Activated T-helper 1 cell treated with anti-CD3 and anti-CD28 coated beads, Interleukin-2, amount 50 U/mL, for 16 hours (primary cell): ENCODE data around the gene TIMM17A.
"Not testable (repeated sequence)": the region's sequence is repeated elsewhere in the genome, so short reads cannot be mapped to it uniquely, and the experiment has no call there.

ENCODE experiments used
- DNase-seq, 2 donors: peaks; one replicate each; pipeline ENCODE4 v3.0.0-alpha.2; 2020; ENCODE audit warnings: low read depth in 1 of 2, low spot score in 1 of 2

The TIMM17A gene

DNA sequence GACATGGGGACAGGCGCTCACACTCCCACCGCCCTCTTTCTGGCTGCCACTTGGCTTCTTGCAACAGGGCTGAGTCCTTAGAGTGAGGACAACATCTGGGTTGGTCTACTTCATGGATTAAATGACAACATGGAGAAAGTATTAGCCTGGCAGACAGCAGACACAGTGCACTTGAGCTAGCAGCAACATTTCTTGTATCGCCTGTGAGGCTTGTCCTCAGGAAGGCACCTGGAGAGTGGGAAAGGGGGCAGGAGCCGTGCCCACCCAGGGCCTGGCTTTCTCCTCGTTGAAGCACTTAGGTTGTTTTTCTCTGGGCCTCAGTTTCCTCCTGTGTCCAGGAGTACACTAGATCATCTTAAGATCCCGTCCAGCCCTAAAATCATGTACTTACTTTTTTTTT, 58.8 kb downstream of the TIMM17A start:
- DNase-seq, result no peak

DNA sequence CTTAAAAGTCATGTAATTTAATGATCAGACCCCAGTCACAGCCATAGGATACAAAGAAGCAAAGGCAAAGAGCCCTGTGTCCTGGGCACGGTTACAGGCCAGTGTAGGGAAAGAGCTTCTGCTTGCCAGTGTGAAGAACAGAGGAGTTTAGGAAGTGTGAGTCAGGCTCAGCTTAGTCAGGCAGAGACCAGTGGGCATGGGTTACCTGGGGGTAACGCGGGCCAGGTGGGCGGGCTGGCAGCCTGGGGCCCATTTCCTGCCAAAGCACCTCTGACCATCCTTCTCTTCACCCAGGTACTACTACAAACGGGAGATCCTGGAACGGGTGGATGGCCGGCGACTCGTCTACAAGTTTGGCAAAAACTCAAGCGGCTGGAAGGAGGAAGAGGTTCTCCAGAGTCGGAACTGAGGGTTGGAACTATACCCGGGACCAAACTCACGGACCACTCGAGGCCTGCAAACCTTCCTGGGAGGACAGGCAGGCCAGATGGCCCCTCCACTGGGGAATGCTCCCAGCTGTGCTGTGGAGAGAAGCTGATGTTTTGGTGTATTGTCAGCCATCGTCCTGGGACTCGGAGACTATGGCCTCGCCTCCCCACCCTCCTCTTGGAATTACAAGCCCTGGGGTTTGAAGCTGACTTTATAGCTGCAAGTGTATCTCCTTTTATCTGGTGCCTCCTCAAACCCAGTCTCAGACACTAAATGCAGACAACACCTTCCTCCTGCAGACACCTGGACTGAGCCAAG, 59.8 kb downstream of the TIMM17A start:
- no peak for DNase-seq

DNA sequence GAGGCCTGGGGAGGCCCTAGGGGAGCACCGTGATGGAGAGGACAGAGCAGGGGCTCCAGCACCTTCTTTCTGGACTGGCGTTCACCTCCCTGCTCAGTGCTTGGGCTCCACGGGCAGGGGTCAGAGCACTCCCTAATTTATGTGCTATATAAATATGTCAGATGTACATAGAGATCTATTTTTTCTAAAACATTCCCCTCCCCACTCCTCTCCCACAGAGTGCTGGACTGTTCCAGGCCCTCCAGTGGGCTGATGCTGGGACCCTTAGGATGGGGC, 60.3 kb downstream of the TIMM17A start:
- no peak for DNase-seq

DNA sequence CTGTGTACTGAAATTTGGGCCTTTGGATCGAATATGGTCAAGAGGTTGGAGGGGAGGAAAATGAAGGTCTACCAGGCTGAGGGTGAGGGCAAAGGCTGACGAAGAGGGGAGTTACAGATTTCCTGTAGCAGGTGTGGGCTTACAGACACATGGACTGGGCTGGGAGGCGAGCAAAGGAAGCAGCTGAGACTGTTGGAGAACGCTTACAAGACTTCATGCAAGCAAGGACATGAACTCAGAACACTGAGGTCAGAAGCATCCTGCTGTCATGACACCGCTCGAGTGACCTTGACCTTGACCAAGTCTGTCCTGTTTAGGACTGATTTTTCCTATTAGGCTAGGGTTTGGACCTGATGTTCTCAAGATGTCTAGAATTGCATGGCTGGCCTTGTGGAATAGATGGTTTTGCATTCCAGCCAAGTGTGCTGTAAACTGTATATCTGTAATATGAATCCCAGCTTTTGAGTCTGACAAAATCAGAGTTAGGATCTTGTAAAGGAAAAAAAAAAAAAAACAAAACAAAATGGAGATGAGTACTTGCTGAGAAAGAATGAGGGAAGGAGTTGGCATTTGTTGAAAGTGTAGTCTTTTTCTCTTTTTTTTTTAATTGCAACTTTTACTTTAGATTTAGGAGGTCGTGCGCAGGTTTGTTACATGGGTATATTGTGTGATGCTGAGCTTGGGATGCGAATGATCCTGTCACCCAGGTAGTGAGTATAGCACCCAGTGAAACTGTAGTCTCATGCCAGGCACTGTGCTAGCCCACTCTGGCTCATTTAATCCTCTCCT, 60.9 kb downstream of the TIMM17A start:
- no peak for DNase-seq

DNA sequence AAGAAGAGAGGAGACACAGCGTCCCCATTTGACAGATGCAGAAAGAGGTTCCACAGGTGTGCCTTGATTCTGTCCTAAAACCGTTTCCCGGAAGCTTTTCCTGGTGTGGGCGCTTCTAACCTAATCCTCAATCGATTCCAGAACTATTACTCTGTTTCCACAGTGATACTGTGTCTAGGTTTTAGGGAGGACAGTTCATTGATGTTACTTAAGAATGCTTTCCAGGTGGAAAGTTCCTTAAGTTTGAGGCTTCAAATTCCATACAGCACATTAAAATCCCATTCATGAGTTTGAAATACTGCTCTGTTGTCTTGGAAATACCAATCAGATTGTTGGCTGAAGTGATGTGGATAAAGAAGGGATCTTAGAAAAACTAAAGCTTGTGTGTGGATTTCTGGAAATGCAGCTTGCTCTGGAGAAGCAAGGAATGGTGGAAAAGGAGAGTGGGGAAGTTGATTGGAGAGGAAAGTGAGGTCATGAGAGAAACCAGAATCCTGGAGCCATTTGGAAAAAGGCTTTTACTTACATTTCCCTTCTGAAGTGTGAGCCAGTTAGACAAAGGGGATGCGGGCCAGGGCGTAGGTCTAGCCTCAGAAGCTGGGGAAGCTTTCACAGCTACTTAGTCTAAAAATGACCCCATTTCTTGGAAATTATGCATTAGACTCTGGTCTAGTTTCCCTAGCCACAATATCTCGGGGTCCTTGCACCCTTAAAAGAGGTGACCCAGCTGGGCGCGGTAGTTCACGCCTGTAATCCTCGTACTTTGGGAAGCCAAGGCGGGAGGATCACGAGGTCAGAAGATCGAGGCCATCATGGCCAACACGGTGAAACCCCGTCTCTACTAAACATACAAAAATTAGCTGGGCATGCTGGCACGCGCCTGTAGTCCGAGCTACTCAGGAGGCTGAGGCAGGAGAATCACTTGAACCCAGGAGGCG, 61.8 kb downstream of the TIMM17A start:
- DNase-seq, result no peak

DNA sequence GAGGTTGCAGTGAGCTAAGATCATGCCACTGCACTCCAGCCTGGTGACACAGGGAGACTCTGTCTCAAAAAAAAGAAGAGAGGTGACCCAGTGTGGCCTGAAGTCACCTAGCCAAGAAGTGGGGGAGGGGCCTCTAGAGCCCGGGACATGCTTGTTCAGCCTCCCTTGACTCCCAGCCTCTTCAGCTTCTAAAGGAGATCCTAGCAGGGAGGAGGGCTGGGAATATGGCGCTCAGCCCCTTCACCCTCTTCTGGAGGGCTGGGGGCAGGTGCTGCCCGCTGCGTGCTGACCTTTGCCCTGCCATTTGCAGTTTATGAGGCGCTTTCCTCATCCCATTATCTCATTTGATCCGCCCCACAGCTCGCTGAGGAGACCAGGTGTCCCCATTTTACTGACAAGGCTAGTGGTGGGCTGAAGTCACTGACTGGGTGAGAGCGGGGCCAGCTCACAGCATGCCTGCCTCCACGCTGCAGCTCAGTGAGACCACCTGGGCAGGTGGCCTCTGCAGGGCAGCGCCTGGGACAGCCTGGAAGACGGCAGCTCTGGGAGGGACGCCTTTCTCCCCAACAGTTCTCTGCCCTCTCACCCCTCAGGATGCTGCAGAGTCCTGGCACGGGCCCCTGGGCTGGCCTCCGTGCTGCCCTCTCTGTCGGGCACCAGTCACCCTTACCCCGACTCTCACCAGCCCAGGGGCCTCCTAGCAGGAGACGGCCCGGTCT, 62.6 kb downstream of the TIMM17A start:
- no peak for DNase-seq

DNA sequence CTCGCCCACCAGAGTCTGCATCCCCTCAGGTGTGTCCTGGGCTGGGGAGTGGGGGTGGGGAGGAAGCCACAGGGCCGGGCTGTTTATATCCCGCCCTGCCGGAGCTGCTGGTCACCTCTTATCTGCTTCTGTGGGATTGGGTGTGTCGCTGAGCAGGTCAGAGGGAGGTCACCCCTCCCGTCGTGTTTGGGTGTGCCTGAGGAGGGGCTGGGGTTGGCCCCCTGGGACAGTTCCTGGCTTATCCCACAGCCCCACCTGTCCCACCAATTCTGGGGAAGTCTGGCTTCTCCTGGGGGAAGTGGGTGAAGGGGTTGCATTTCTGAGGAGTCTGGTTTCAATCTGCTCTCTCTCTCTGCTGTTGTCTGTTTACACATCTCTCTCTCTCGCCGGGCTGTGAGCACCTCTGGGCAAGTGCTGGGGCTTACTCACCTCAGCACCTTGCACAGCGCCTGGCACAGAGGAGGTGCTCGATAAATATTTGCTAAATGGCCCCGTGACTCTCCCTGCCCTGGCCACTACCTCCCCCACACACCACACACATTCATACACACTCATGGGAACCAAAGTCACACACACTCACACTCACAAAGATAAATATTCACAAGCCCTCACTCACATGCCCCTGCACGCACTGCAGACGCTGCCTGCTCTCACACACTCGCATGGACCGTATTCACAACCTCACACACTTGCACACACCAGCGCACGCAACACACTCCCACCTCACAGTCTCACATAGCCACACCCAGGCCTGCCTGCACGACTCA, 63.3 kb downstream of the TIMM17A start:
- no peak for DNase-seq

DNA sequence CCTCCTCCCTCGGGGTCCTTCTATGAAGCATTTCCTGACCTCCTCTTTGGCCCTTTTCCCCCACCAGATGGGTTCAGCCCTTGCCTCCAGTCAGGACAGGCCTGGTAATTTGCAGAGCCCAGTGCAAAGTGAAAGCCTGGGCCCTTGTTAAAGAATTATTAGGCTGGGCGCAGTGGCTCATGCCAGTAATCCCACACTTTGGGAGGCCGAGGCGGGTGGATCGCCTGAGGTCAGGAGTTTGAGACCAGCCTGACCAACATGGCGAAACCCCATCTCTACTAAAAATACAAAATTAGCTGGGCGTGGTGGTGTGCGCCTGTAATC, 63.9 kb downstream of the TIMM17A start:
- not testable (repeated sequence) for DNase-seq
